A549 (cell line): ENCODE results near the gene CD163. TPM values are rescaled to one million over a fixed set of nuclear protein-coding genes. Genes with fewer than 3 reads are reported as not detected.

Experiments
- ATAC-seq, 2 experiments: fragments of 200-7000 bp in 1 of 2; fragments of >200 bp in 1 of 2; cut with Nextera tagmentation in 1 of 2; cut with Tn5 transposase in 1 of 2; 3 replicates each; pipeline versions ENCODE4 v1.8.0 to v1.9.1; 2018 to 2020; ENCODE audit warnings: mild to moderate bottlenecking in 1 of 2, moderate library complexity in 1 of 2
- CTCF ChIA-PET: fragments of 300-600 bp; sonication (Branson Sonifier 250); formaldehyde crosslinking; extraction: SDS; loops from one replicate; lab custom pipeline; 2021; ENCODE audit warnings: antibody characterized with exemption, inconsistent platforms; lab: Yijun Ruan, JAX
- POLR2A ChIA-PET: fragments of 350-600 bp; formaldehyde crosslinking; extraction: SDS; loops from one replicate; lab custom pipeline; 2021; ENCODE audit warnings: antibody characterized with exemption, inconsistent platforms; lab: Yijun Ruan, JAX
- DNase-seq, 2 experiments: peaks; one replicate each; pipeline versions ENCODE4 v3.0.0 to v3.0.0-alpha.2; 2011 to 2016; ENCODE audit warnings: low read depth in 1 of 2, low spot score in 1 of 2
- FAIRE-seq: peaks from 2 replicates; lab custom pipeline; 2011; peaks lifted over from hg19 to GRCh38; lab: Jason Lieb, UNC
- H3K27ac ChIP-seq, 2 experiments: fragments of >200 bp; sonication (Bioruptor Twin); formaldehyde crosslinking; 3 replicates each; pipeline ENCODE4 v1.5.1; 2016 to 2017
- H3K4me1 ChIP-seq: fragments of >200 bp; sonication (Bioruptor Twin); formaldehyde crosslinking; 3 replicates; pipeline ENCODE4 v1.6.1; 2016
- H3K4me2 ChIP-seq: fragments of >200 bp; sonication (Bioruptor Twin); formaldehyde crosslinking; 3 replicates; pipeline ENCODE4 v1.6.1; 2016
- H3K4me3 ChIP-seq: fragments of >200 bp; sonication (Bioruptor Twin); formaldehyde crosslinking; 3 replicates; pipeline ENCODE4 v1.5.1; 2016
- H3K9me3 ChIP-seq: fragments of >200 bp; sonication (Bioruptor Twin); formaldehyde crosslinking; 3 replicates; pipeline ENCODE4 v1.6.1; 2016
- BHLHE40 ChIP-seq: IDR thresholded peaks from 2 replicates; pipeline ENCODE4 v1.6.1; 2012; ENCODE audit warnings: low read depth, low read length, inconsistent platforms
- EHMT2 ChIP-seq: fragments of 200-600 bp; sonication (generic); IDR thresholded peaks from 2 replicates; pipeline ENCODE4 v1.6.1; 2016; ENCODE audit warnings: antibody characterized with exemption, low read depth, mild to moderate bottlenecking, moderate library complexity
- FOSL2 ChIP-seq, 2 experiments: fragments of 450-650 bp in 1 of 2; fragments of >200 bp in 1 of 2; sonication (Bioruptor Twin) in 1 of 2; formaldehyde crosslinking; IDR thresholded peaks; 2 replicates each; pipeline versions ENCODE4 v1.5.0 to v1.6.1; 2016 to 2020; ENCODE audit warnings: mild to moderate bottlenecking in 1 of 2, moderate library complexity in 1 of 2
- HDAC2 ChIP-seq: fragments of 200-600 bp; sonication (generic); IDR thresholded peaks from 2 replicates; pipeline ENCODE4 v1.6.1; 2016
- HOXA7 ChIP-seq: fragments of 250-450 bp; sonication (Bioruptor Pico); IDR thresholded peaks from 2 replicates; pipeline ENCODE4 v1.5.0; 2020; ENCODE audit warnings: mild to moderate bottlenecking, moderate library complexity
- HOXB13 ChIP-seq: fragments of 250-450 bp; sonication (Bioruptor Pico); IDR thresholded peaks from 2 replicates; pipeline ENCODE4 v1.5.0; 2020; ENCODE audit warnings: low read depth, mild to moderate bottlenecking, moderate library complexity
- HOXB5 ChIP-seq: fragments of 250-450 bp; sonication (Bioruptor Pico); IDR thresholded peaks from 2 replicates; pipeline ENCODE4 v1.5.0; 2020; ENCODE audit warnings: mild to moderate bottlenecking, moderate library complexity
- JUN ChIP-seq, 2 experiments: fragments of >200 bp; sonication (Bioruptor Twin); formaldehyde crosslinking; IDR thresholded peaks; 2 replicates in 1 of 2; 3 replicates in 1 of 2; pipeline ENCODE4 v1.6.1; 2016 to 2017
- KDM1A ChIP-seq: fragments of 200-600 bp; sonication (generic); IDR thresholded peaks from 2 replicates; pipeline ENCODE4 v1.6.1; 2016; ENCODE audit warnings: low read depth, mild to moderate bottlenecking
- KDM5A ChIP-seq: fragments of 200-600 bp; sonication (generic); IDR thresholded peaks from 2 replicates; pipeline ENCODE4 v1.6.1; 2016; ENCODE audit warnings: antibody characterized with exemption, mild to moderate bottlenecking
- MAFK ChIP-seq: fragments of 450-650 bp; IDR thresholded peaks from 2 replicates; pipeline ENCODE4 v1.6.1; 2014; ENCODE audit not compliant: partially characterized antibody
- MAZ ChIP-seq: fragments of 150-350 bp; IDR thresholded peaks from 2 replicates; pipeline ENCODE4 v1.6.1; 2014; ENCODE audit warnings: antibody characterized with exemption, low read depth, low read length, borderline replicate concordance
- PHF8 ChIP-seq: fragments of 200-600 bp; sonication (generic); IDR thresholded peaks from 2 replicates; pipeline ENCODE4 v1.6.1; 2016; ENCODE audit warnings: low read depth, mild to moderate bottlenecking, antibody characterized with exemption, moderate library complexity, borderline replicate concordance
- POLR2A ChIP-seq: IDR thresholded peaks from 2 replicates; pipeline ENCODE4 v1.6.1; 2012; ENCODE audit warnings: mild to moderate bottlenecking, low read length
- SMC3 ChIP-seq: fragments of >200 bp; sonication (Bioruptor Twin); formaldehyde crosslinking; IDR thresholded peaks from 3 replicates; pipeline ENCODE4 v1.6.1; 2018; ENCODE audit warnings: inconsistent platforms
- SREBF2 ChIP-seq: fragments of 450-650 bp; IDR thresholded peaks from 2 replicates; pipeline ENCODE4 v1.6.1; 2014; ENCODE audit warnings: mild to moderate bottlenecking, moderate library complexity
- ZNF302 ChIP-seq: fragments of 250-450 bp; sonication (Bioruptor Pico); IDR thresholded peaks from 2 replicates; pipeline ENCODE4 v1.9.0; 2021; ENCODE audit warnings: inconsistent platforms, mild to moderate bottlenecking, moderate library complexity
- ZSCAN20 ChIP-seq: fragments of 250-450 bp; sonication (Bioruptor Pico); IDR thresholded peaks from 2 replicates; pipeline ENCODE4 v1.8.0; 2022; ENCODE audit warnings: mild to moderate bottlenecking, moderate library complexity
- WGBS: methylation state at CpG from one replicate; pipeline ENCODE4 v1.1.6; 2017; ENCODE audit errors: missing lambda C conversion rate; 5-methylcytosine and 5-hydroxymethylcytosine counted together
- polyA minus RNA-seq: library from RNA; depleted of rRNA, polyadenylated mRNA; stranded (reverse); fragments of >200 nt; gene quantifications from 2 replicates; pipeline ENCODE4 v1.2.3, GENCODE V29; 2011; rRNA and poly(A)+ RNA removed
- polyA plus RNA-seq, 4 experiments: library from polyadenylated mRNA; depleted of rRNA in 3 of 4; stranded (reverse); fragments of >200 nt; fragmentation: RNase III in 1 of 4; extraction: RNeasy Plus Mini Kit Qiagen cat#74134 plus additional on column Dnase treatment in 1 of 4; gene quantifications; 2 replicates in 3 of 4; 3 replicates in 1 of 4; pipeline ENCODE4 v1.2.3, GENCODE V29; 2011 to 2017
- TF ChIP-seq, protein P1 (sequence below): IDR thresholded peaks from 2 replicates; pipeline ENCODE4 v1.6.1; 2012
- TF ChIP-seq, protein P2 (sequence below): fragments of >200 bp; sonication (Bioruptor Twin); formaldehyde crosslinking; IDR thresholded peaks from 3 replicates; pipeline ENCODE4 v1.6.1; 2016
- TF ChIP-seq, protein P3 (sequence below): fragments of >200 bp; sonication (Bioruptor Twin); formaldehyde crosslinking; IDR thresholded peaks from 2 replicates; pipeline ENCODE4 v1.6.1; 2016
- TF ChIP-seq, protein P4 (sequence below): fragments of >200 bp; sonication (Bioruptor Twin); formaldehyde crosslinking; IDR thresholded peaks from 3 replicates; pipeline ENCODE4 v1.5.1; 2016
- TF ChIP-seq, protein P5 (sequence below): fragments of 150-350 bp; IDR thresholded peaks from 2 replicates; pipeline ENCODE4 v1.6.1; 2014; ENCODE audit warnings: low read depth, mild to moderate bottlenecking, low read length
- TF ChIP-seq, protein P6 (sequence below): IDR thresholded peaks from 2 replicates; pipeline ENCODE4 v1.6.1; 2012; ENCODE audit warnings: low read depth, borderline replicate concordance

The CD163 gene
- polyA plus RNA-seq (2011; rRNA removed) (not detected in 2 replicates), polyA plus RNA-seq (2017; fragmentation: RNase III; extraction: RNeasy Plus Mini Kit Qiagen cat#74134 plus additional on column Dnase treatment) (not detected in 3 replicates), polyA minus RNA-seq (0.04 TPM in 1 of 2 replicates, not detected in the other)
- polyA plus RNA-seq (2012; cell fraction: cytosol; rRNA removed): not detected in 2 replicates
- polyA plus RNA-seq (2012; cell fraction: nucleus; rRNA removed): not detected in 2 replicates

DNA sequence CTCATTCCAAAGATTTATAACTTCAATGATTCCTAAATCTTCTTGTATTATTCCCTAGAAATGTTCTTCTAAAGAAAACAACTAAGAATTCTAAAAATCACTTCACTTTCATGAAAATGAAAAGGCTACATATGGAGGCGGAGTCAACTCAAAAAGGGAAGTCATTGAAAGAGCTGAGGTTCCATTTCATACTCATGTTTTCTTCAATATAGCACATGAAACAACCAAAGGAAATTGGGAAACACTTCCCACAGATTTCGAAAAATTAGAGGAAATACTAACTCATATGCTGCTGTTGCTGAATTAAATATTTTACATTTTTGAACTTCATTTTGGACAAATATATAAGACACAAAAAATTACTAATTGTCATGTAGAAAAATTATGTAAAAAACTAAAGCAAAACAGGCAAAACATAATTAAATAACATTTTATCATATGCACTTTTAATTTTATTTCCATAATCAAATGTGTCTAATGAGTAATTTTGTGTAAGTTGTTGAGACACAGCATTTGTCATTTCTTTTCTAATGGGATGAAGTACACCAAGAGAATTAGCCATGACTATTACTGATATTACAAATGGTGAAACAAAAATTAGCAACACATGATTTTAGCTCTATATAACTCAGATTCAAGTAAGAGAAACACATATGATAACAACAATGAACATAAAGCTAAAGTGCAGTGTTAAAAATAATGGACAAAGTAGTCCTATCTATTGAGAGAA, at the start of gene CD163:
TSS of gene CD163 (minus strand) at position 92 of the 730 bp plus-strand sequence. CDS start at position 5, 87 bp downstream.
- WGBS: 20% methylated on average over 2 of the region's 2 CpGs
- no peaks in the 10 kb centered on the region for H3K9me3 ChIP-seq
- H3K4me1 ChIP-seq: no peaks in the 10 kb centered on the region
- H3K27ac ChIP-seq: no peak within 1 kb of the TSS
- ATAC-seq: no peak
- no peak for FAIRE-seq
- ChIA-PET POLR2A (no interaction called here), CTCF (interaction anchor here (0.7 to 0.9 kb wide), 2 partner anchors 16 to 171 kb away, joined by 3 read pairs; no protein-coding TSS in a partner anchor)
- DNase-seq: no peak
- TF ChIP-seq JUN (IDR thresholded peaks at IDR 0.05) (no peak), HOXA7 (CRISPR knock-in tag) (no peak), HOXB5 (CRISPR knock-in tag) (no peak), MAFK (no peak), EHMT2 (no peak), HDAC2 (no peak), HOXB13 (CRISPR knock-in tag) (no peak), KDM1A (no peak)
- TF ChIP-seq, protein P1, sequence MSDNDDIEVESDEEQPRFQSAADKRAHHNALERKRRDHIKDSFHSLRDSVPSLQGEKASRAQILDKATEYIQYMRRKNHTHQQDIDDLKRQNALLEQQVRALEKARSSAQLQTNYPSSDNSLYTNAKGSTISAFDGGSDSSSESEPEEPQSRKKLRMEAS: no peak
- no peak within 1 kb of the TSS for H3K4me3 ChIP-seq
- H3K4me2 ChIP-seq: no peak within 1 kb of the TSS

DNA sequence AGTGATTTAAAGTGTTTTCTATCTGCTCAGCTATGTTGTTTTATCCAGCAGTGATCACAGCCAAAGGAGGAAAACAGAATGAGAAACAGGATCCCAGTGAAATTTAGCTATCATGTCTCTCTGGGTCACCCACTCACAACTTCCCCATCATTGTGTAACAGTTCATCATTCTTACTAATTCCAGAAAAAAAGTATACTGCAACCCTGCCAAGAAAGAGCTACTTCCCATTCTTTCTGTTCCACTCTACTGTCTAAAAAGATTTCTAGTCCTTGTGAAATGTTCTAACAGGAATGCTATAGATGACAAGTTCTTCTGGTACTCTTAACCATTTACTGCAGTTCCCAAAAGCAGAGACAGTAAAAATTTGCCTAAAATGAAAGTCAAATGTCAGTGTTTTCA, 39.2 kb upstream of the CD163 start:
- CTCF ChIA-PET: no interaction called here
- TF ChIP-seq HDAC2: no peak
- Histone ChIP-seq H3K4me1 (no peaks in the 10 kb centered on the region), H3K9me3 (no peaks in the 10 kb centered on the region), H3K27ac (no peak overlapping the region), H3K4me2 (no peak overlapping the region), H3K4me3 (no peak overlapping the region)
- FAIRE-seq: no peak
- ATAC-seq: no peak
- DNase-seq: no peak
- POLR2A ChIA-PET: no interaction called here

GRCh38 chr12:7542046-7542445, 38.5 kb upstream of the CD163 start:
- ATAC-seq (no peak), FAIRE-seq (no peak), DNase-seq (no peak)
- TF ChIP-seq, protein P2, sequence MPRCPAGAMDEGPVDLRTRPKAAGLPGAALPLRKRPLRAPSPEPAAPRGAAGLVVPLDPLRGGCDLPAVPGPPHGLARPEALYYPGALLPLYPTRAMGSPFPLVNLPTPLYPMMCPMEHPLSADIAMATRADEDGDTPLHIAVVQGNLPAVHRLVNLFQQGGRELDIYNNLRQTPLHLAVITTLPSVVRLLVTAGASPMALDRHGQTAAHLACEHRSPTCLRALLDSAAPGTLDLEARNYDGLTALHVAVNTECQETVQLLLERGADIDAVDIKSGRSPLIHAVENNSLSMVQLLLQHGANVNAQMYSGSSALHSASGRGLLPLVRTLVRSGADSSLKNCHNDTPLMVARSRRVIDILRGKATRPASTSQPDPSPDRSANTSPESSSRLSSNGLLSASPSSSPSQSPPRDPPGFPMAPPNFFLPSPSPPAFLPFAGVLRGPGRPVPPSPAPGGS: no peak
- no peak for TF ChIP-seq SMC3
- no peak for TF ChIP-seq SREBF2
- TF ChIP-seq ZSCAN20 (CRISPR knock-in tag): no peak
- no peak for TF ChIP-seq HOXA7 (CRISPR knock-in tag)
- TF ChIP-seq FOSL2 (IDR thresholded peaks at IDR 0.05): no peak
- no peak for TF ChIP-seq FOSL2 (CRISPR knock-in tag; IDR thresholded peaks at IDR 0.05)
- no peak for TF ChIP-seq POLR2A
- no peak for TF ChIP-seq HOXB5 (CRISPR knock-in tag)
- TF ChIP-seq, protein P3, sequence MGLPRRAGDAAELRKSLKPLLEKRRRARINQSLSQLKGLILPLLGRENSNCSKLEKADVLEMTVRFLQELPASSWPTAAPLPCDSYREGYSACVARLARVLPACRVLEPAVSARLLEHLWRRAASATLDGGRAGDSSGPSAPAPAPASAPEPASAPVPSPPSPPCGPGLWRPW: no peak
- no peak for TF ChIP-seq MAZ
- no peak for TF ChIP-seq ZNF302 (CRISPR knock-in tag)
- no peak for TF ChIP-seq HOXB13 (CRISPR knock-in tag)
- no peak for TF ChIP-seq BHLHE40
- TF ChIP-seq, protein P4, sequence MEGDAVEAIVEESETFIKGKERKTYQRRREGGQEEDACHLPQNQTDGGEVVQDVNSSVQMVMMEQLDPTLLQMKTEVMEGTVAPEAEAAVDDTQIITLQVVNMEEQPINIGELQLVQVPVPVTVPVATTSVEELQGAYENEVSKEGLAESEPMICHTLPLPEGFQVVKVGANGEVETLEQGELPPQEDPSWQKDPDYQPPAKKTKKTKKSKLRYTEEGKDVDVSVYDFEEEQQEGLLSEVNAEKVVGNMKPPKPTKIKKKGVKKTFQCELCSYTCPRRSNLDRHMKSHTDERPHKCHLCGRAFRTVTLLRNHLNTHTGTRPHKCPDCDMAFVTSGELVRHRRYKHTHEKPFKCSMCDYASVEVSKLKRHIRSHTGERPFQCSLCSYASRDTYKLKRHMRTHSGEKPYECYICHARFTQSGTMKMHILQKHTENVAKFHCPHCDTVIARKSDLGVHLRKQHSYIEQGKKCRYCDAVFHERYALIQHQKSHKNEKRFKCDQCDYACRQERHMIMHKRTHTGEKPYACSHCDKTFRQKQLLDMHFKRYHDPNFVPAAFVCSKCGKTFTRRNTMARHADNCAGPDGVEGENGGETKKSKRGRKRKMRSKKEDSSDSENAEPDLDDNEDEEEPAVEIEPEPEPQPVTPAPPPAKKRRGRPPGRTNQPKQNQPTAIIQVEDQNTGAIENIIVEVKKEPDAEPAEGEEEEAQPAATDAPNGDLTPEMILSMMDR: no peak
- TF ChIP-seq, protein P5, sequence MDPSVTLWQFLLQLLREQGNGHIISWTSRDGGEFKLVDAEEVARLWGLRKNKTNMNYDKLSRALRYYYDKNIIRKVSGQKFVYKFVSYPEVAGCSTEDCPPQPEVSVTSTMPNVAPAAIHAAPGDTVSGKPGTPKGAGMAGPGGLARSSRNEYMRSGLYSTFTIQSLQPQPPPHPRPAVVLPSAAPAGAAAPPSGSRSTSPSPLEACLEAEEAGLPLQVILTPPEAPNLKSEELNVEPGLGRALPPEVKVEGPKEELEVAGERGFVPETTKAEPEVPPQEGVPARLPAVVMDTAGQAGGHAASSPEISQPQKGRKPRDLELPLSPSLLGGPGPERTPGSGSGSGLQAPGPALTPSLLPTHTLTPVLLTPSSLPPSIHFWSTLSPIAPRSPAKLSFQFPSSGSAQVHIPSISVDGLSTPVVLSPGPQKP: no peak
- TF ChIP-seq KDM5A: no peak
- no peak for TF ChIP-seq PHF8
- TF ChIP-seq, protein P6, sequence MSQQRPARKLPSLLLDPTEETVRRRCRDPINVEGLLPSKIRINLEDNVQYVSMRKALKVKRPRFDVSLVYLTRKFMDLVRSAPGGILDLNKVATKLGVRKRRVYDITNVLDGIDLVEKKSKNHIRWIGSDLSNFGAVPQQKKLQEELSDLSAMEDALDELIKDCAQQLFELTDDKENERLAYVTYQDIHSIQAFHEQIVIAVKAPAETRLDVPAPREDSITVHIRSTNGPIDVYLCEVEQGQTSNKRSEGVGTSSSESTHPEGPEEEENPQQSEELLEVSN: no peak
- ChIA-PET CTCF (interaction anchor here (0.5 kb wide), 1 partner anchor 1135 kb away, joined by 4 read pairs; no protein-coding TSS in a partner anchor), POLR2A (no interaction called here)
- 23% methylated on average over 8 of the region's 8 CpGs for WGBS
- Histone ChIP-seq H3K4me1 (no peaks in the 10 kb centered on the region), H3K4me2 (no peak overlapping the region), H3K9me3 (no peaks in the 10 kb centered on the region), H3K27ac (no peak overlapping the region), H3K4me3 (no peak overlapping the region)
